Peyer's patch (tissue), 4 donors: ENCODE results near the gene HOXC4.

Source experiments
- POLR2A ChIP-seq, 2 donors: fragments of 450-650 bp; IDR thresholded peaks; one replicate each; pipeline ENCODE4 v1.5.1; 2017; ENCODE audit warnings: antibody characterized with exemption in 2 of 2, mild to moderate bottlenecking in 2 of 2, moderate library complexity in 2 of 2
- TF ChIP-seq, protein P1 (sequence below), 6 experiments: fragments of 450-650 bp in 4 of 6; fragments of 200-600 bp in 2 of 6; sonication (generic) in 1 of 6; IDR thresholded peaks; one replicate each; pipeline ENCODE4 v1.5.1; 2017 to 2019; ENCODE audit warnings: antibody characterized with exemption in 6 of 6, mild to moderate bottlenecking in 3 of 6, moderate library complexity in 1 of 6

DNA sequence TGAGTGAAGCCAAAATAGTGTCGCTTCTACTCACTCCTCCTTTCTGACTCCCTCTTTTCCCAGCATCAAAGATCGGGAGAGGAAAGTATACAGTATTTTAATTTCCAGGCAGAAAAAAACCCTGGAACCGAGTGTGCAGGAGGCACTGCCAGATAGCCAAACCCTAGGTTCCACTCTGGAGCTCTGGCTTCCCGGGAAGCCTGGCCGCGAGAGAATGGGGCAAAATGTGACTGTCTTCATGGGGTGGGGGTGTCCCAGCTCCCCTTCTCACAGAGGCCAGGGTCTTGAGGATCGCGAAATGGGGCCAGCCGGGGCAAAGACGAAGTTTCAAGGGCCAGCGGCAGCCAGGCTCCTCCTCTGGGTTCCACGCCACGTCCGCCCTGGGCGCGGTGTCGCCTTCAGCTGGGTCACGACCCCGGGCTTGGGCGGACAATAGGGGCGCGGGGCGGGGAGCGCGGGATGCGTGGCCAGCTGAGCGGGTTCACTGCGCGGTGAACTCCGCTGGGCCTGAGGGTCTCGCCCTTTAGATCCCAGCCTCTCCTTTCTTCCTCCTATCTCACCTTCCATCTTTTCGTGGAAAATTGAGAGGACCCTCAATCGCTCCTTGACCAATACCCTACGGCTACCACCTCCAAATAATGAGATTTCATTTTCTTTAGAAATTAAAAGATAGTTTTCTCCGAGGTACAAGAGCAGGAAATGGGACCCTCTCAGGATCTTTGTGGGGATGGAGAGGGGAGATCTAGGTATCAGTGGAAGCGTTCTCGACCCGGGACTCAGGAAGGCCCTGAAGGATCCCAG is 6.7 kb downstream of the HOXC4 start:
- TF ChIP-seq, protein P1, sequence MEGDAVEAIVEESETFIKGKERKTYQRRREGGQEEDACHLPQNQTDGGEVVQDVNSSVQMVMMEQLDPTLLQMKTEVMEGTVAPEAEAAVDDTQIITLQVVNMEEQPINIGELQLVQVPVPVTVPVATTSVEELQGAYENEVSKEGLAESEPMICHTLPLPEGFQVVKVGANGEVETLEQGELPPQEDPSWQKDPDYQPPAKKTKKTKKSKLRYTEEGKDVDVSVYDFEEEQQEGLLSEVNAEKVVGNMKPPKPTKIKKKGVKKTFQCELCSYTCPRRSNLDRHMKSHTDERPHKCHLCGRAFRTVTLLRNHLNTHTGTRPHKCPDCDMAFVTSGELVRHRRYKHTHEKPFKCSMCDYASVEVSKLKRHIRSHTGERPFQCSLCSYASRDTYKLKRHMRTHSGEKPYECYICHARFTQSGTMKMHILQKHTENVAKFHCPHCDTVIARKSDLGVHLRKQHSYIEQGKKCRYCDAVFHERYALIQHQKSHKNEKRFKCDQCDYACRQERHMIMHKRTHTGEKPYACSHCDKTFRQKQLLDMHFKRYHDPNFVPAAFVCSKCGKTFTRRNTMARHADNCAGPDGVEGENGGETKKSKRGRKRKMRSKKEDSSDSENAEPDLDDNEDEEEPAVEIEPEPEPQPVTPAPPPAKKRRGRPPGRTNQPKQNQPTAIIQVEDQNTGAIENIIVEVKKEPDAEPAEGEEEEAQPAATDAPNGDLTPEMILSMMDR (IDR thresholded peaks at IDR 0.05), result no peak
- no peak for TF ChIP-seq POLR2A (IDR thresholded peaks at IDR 0.05)
